GM12878 (cell line): ENCODE results near the gene USB1. TPM values are rescaled to one million over a fixed set of nuclear protein-coding genes. Genes with fewer than 3 reads are reported as not detected.

Source experiments
- ATAC-seq: fragments of 200-7000 bp; cut with Tn5 transposase; 3 replicates; pipeline ENCODE4 v1.9.1; 2020; ENCODE audit warnings: mild to moderate bottlenecking, moderate library complexity
- BruUV-seq: library from RNA; stranded (reverse); fragments of 400-500 nt; replicated peaks from 2 replicates; lab custom pipeline; 2021; lab: Mats Ljungman, UMichigan
- CTCF ChIA-PET: fragments of 300-600 bp; sonication (Branson Sonifier 250); formaldehyde crosslinking; extraction: SDS; loops from one replicate; lab custom pipeline; 2021; ENCODE audit warnings: inconsistent platforms; lab: Yijun Ruan, JAX
- POLR2A ChIA-PET: fragments of 350-600 bp; formaldehyde crosslinking; extraction: SDS; loops from one replicate; lab custom pipeline; 2021; ENCODE audit warnings: inconsistent platforms; lab: Charles Lee
- RAD21 ChIA-PET: fragments of 300-600 bp; sonication (Branson Sonifier 250); formaldehyde crosslinking; loops from one replicate; lab custom pipeline; 2023; ENCODE audit warnings: antibody characterized with exemption; ENCODE audit not compliant: unreplicated experiment; lab: Charles Lee
- SMC1A ChIA-PET: fragments of 300-600 bp; sonication (Branson Sonifier 250); formaldehyde crosslinking; loops from one replicate; lab custom pipeline; 2023; ENCODE audit not compliant: unreplicated experiment, uncharacterized antibody; lab: Charles Lee
- DNase-seq: peaks from one replicate; pipeline ENCODE4 v3.0.0-alpha.2; 2011; ENCODE audit warnings: low read depth, low spot score
- FAIRE-seq: peaks from 3 replicates; lab custom pipeline; 2011; peaks lifted over from hg19 to GRCh38; lab: Jason Lieb, UNC
- H2AFZ ChIP-seq: 2 replicates; pipeline ENCODE4 v1.6.0; 2011; ENCODE audit warnings: low read depth, low read length, control low read depth; ENCODE audit not compliant: control insufficient read depth
- H3K27ac ChIP-seq: 2 replicates; pipeline ENCODE4 v1.5.1; 2011; ENCODE audit warnings: control low read depth; ENCODE audit not compliant: control insufficient read depth, insufficient read depth
- H3K27me3 ChIP-seq, 2 experiments: replicated peaks in 1 of 2; 2 replicates each; pipeline versions ENCODE4 v1.6.0 to v1.6.1; 2011; ENCODE audit warnings: low read length in 1 of 2; ENCODE audit not compliant: control insufficient read depth in 2 of 2, insufficient read depth in 2 of 2
- H3K36me3 ChIP-seq, 2 experiments: 2 replicates each; pipeline ENCODE4 v1.5.1; 2011; ENCODE audit warnings: low read length in 1 of 2; ENCODE audit not compliant: control insufficient read depth in 2 of 2, insufficient read depth in 2 of 2
- H3K4me1 ChIP-seq: 2 replicates; pipeline ENCODE4 v1.6.1; 2011; ENCODE audit warnings: mild to moderate bottlenecking, low read length, moderate library complexity, mixed read lengths; ENCODE audit not compliant: control insufficient read depth, insufficient read depth
- H3K4me2 ChIP-seq: 2 replicates; pipeline ENCODE4 v1.6.0; 2011; ENCODE audit warnings: control low read depth; ENCODE audit not compliant: control insufficient read depth, insufficient read depth
- H3K4me3 ChIP-seq: fragments of 200-600 bp; sonication (generic); 2 replicates; pipeline ENCODE4 v1.5.1; 2016
- H3K79me2 ChIP-seq: 2 replicates; pipeline ENCODE4 v1.6.0; 2011; ENCODE audit warnings: low read length; ENCODE audit not compliant: control insufficient read depth, insufficient read depth
- H3K9ac ChIP-seq: 2 replicates; pipeline ENCODE4 v1.8.0; 2011; ENCODE audit warnings: low read length, control low read depth, mixed read lengths; ENCODE audit not compliant: control insufficient read depth, insufficient read depth
- H3K9me3 ChIP-seq: replicated peaks from 3 replicates; pipeline ENCODE4 v1.5.1; 2011; ENCODE audit warnings: mild to moderate bottlenecking, low read length; ENCODE audit not compliant: control insufficient read depth, insufficient read depth
- H4K20me1 ChIP-seq: 2 replicates; pipeline ENCODE4 v1.6.0; 2011; ENCODE audit not compliant: control insufficient read depth, insufficient read depth
- GATAD2B ChIP-seq: fragments of 450-650 bp; conservative IDR thresholded peaks from 2 replicates; pipeline ENCODE4 v1.6.1; 2017; ENCODE audit warnings: low read depth, mild to moderate bottlenecking, moderate library complexity
- HCFC1 ChIP-seq: fragments of 150-350 bp; IDR thresholded peaks from 2 replicates; pipeline ENCODE4 v1.6.1; 2014; ENCODE audit warnings: low read length
- NFXL1 ChIP-seq: fragments of 450-650 bp; IDR thresholded peaks from 2 replicates; pipeline ENCODE4 v1.6.1; 2017; ENCODE audit warnings: antibody characterized with exemption, mild to moderate bottlenecking, borderline replicate concordance
- PAX8 ChIP-seq: fragments of 450-650 bp; IDR thresholded peaks from 2 replicates; pipeline ENCODE4 v1.6.1; 2017; ENCODE audit warnings: mild to moderate bottlenecking, moderate library complexity
- POU2F2 ChIP-seq: IDR thresholded peaks from 3 replicates; pipeline ENCODE4 v1.6.1; 2011; ENCODE audit warnings: low read depth, mild to moderate bottlenecking, low read length, borderline replicate concordance
- TCF7 ChIP-seq: IDR thresholded peaks from 2 replicates; pipeline ENCODE4 v1.6.1; 2014; ENCODE audit warnings: antibody characterized with exemption, borderline replicate concordance
- YBX1 ChIP-seq: fragments of 450-650 bp; IDR thresholded peaks from 2 replicates; pipeline ENCODE4 v1.6.1; 2016; ENCODE audit warnings: antibody characterized with exemption
- WGBS: methylation state at CpG from one replicate; pipeline ENCODE4 v1.1.6; 2016; ENCODE audit warnings: low lambda C conversion rate; ENCODE audit not compliant: insufficient replicate concordance, insufficient coverage; ENCODE audit errors: missing lambda C conversion rate; 5-methylcytosine and 5-hydroxymethylcytosine counted together
- in situ Hi-C: fragments of 300-500 bp; cut with MboI; formaldehyde crosslinking; loops from 9 replicates; pipeline ENCODE4 v1.14.3; 2018; ENCODE audit warnings: mixed read lengths
- intact Hi-C: fragments of 100-400 bp; cut with micrococcal nuclease; formaldehyde crosslinking; loops from one replicate; pipeline ENCODE4 v1.14.2; 2022; ENCODE audit not compliant: unreplicated experiment
- polyA plus RNA-seq, 11 experiments: library from polyadenylated mRNA; depleted of rRNA in 4 of 11; unstranded in 6 of 11; stranded (reverse) in 5 of 11; fragments of >200 nt; fragmentation: Nextera tagmentation in 4 of 11; fragmentation: Illumina TruSeq in 1 of 11; extraction: Ambion mirVana in 4 of 11; extraction: Trizol in 1 of 11; gene quantifications; 1 replicate in 1 of 11; 2 replicates in 10 of 11; pipeline versions ENCODE4 v1.2.1 to v1.2.3, GENCODE V29; 2011 to 2016; ENCODE audit warnings: inconsistent platforms in 2 of 11, missing spikeins in 2 of 11, low read depth in 1 of 11
- total RNA-seq, 4 experiments: library from RNA; depleted of rRNA in 3 of 4; stranded (reverse); fragments of >200 nt in 3 of 4; fragmentation: Illumina TruSeq in 1 of 4; extraction: Trizol in 1 of 4; gene quantifications; 2 replicates each; pipeline versions ENCODE4 v1.2.1 to v1.2.3, GENCODE V29; 2013 to 2021

The USB1 gene
- total and polyA plus RNA-seq, 10 of the 15 experiments (the other 5 are each of a cell fraction or from before 2014, with no cell fraction given): 7.9 to 72.2 (median 41.6) TPM

GRCh38 chr16:58053682-58054005 lies 52.4 kb downstream of the USB1 start:
- DNase-seq (no peak), ATAC-seq (no peak)
- intact Hi-C loops: no loop called here
- Histone ChIP-seq H3K27ac (no peak overlapping the region), H3K4me1 (no peaks in the 10 kb centered on the region), H3K4me2 (no peak overlapping the region), H3K27me3 (peaks cover 0 to 2% of the 10 kb centered on the region in 2 experiments; a peak in 1 of 4 replicates), H3K4me3 (no peak overlapping the region), H3K9ac (no peak overlapping the region), H2AFZ (no peak overlapping the region), H3K36me3 (no peaks in the 10 kb centered on the region)
- POLR2A ChIA-PET: no interaction called here
- RAD21 ChIA-PET: interaction anchor here (0.6 kb wide), 1 partner anchor 627 kb away, joined by 3 read pairs; no protein-coding TSS in a partner anchor
- WGBS: 65% methylated on average over 5 of the region's 5 CpGs
- TF ChIP-seq HCFC1: no peak
- no peak for TF ChIP-seq GATAD2B
- TF ChIP-seq, all 136 proteins: peak for 0
- FAIRE-seq: no peak
- Histone ChIP-seq H4K20me1 (no peaks in the 10 kb centered on the region), H3K79me2 (no peaks in the 10 kb centered on the region), H3K9me3 (no peaks in the 10 kb centered on the region)
- no TSS peak for BruUV-seq
- in situ Hi-C loops: no loop called here
- CTCF ChIA-PET: no interaction called here
- SMC1A ChIA-PET: no interaction called here

DNA sequence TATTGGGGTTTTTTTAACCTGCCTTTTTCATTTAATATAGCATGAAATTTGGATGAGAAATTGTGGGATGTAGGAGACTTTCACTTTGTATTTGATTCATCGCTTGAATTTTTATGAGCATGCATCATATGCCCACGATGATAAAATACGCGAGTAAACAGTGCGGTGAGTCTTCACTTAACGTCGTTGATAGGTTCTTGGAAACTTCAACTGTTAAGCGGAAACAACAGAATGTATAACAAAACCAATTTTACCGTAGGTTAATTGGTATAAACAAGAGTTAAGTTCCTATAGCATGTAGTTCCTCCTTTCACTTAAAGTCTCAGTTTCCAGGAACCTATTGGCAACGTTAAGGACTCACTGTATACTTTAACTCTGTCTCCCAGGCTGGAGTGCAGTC lies 53.1 kb downstream of the USB1 start:
- ATAC-seq (no peak), FAIRE-seq (no peak), DNase-seq (no peak)
- Histone ChIP-seq H3K9ac (no peak overlapping the region), H3K4me2 (no peak overlapping the region), H3K4me1 (no peaks in the 10 kb centered on the region), H4K20me1 (no peaks in the 10 kb centered on the region), H3K9me3 (no peaks in the 10 kb centered on the region), H3K4me3 (no peak overlapping the region), H3K79me2 (no peaks in the 10 kb centered on the region), H3K36me3 (no peaks in the 10 kb centered on the region), H3K27ac (no peak overlapping the region), H2AFZ (no peak overlapping the region), H3K27me3 (peaks cover 0 to 2% of the 10 kb centered on the region in 2 experiments; a peak in 1 of 4 replicates)
- TF ChIP-seq NFXL1 (no peak), PAX8 (no peak), POU2F2 (no peak), TCF7 (no peak), YBX1 (no peak)
- POLR2A ChIA-PET: no interaction called here
- in situ Hi-C loops (no loop called here), intact Hi-C loops (no loop called here)
- WGBS: 56% methylated on average over 10 of the region's 10 CpGs
- RAD21 ChIA-PET: no interaction called here
- SMC1A ChIA-PET: no interaction called here
- CTCF ChIA-PET: no interaction called here
- no TSS peak for BruUV-seq
